K562 (cell line): Measurements from ENCODE around the gene PPIL1. TPM values are rescaled to one million over a fixed set of nuclear protein-coding genes. Genes with fewer than 3 reads are reported as not detected.
A peak's percentile ranks its signal among the peaks of the same experiment; 100 is the strongest.

Experiments used
- ARID2 ChIP-seq: fragments of 450-650 bp; IDR thresholded peaks from 2 replicates; pipeline ENCODE4 v1.6.1; 2017; ENCODE audit warnings: antibody characterized with exemption, mild to moderate bottlenecking
- EHMT2 ChIP-seq: fragments of 450-650 bp; IDR thresholded peaks from 2 replicates; pipeline ENCODE4 v1.6.1; 2018; ENCODE audit warnings: antibody characterized with exemption
- MGA ChIP-seq: fragments of 450-650 bp; IDR thresholded peaks from 2 replicates; pipeline ENCODE4 v1.6.1; 2016; ENCODE audit warnings: mild to moderate bottlenecking, moderate library complexity
- ZKSCAN1 ChIP-seq: fragments of 150-350 bp; IDR thresholded peaks from 2 replicates; pipeline ENCODE4 v1.6.1; 2016; ENCODE audit warnings: low read depth, low read length
- ZNF551 ChIP-seq: fragments of 250-450 bp; sonication (Bioruptor Pico); IDR thresholded peaks from 2 replicates; pipeline ENCODE4 v1.5.0; 2021; ENCODE audit warnings: mild to moderate bottlenecking, moderate library complexity
- polyA plus RNA-seq, 8 experiments: library from polyadenylated mRNA; depleted of rRNA in 4 of 8; stranded (reverse) in 5 of 8; unstranded in 3 of 8; fragments of >200 nt; fragmentation: Nextera tagmentation in 2 of 8; fragmentation: Illumina TruSeq in 1 of 8; extraction: Ambion mirVana in 2 of 8; extraction: Trizol in 1 of 8; gene quantifications; 2 replicates each; pipeline versions ENCODE4 v1.2.1 to v1.2.3, GENCODE V29; 2011 to 2014; ENCODE audit warnings: inconsistent platforms in 1 of 8, missing spikeins in 1 of 8
- total RNA-seq, 7 experiments: library from RNA; depleted of rRNA in 6 of 7; stranded (reverse); fragments of >200 nt in 6 of 7; fragmentation: Illumina TruSeq in 2 of 7; extraction: Trizol in 2 of 7; gene quantifications; 2 replicates each; pipeline versions ENCODE4 v1.2.1 to v1.2.3, GENCODE V29; 2011 to 2021; ENCODE audit warnings: low replicate concordance in 1 of 7
- TF ChIP-seq, protein P1 (sequence below), 2 experiments: fragments of 450-650 bp in 1 of 2; IDR thresholded peaks; 2 replicates each; pipeline ENCODE4 v1.6.1; 2011 to 2017; ENCODE audit warnings: low read depth in 2 of 2, antibody characterized with exemption in 1 of 2, borderline replicate concordance in 1 of 2, low read length in 1 of 2, mild to moderate bottlenecking in 1 of 2, mixed read lengths in 1 of 2; ENCODE audit not compliant: control insufficient read depth in 1 of 2
- TF ChIP-seq, protein P2 (sequence below): fragments of 450-650 bp; IDR thresholded peaks from 2 replicates; pipeline ENCODE4 v1.6.1; 2016; ENCODE audit warnings: borderline replicate concordance
- TF ChIP-seq, protein P3 (sequence below): fragments of 450-650 bp; IDR thresholded peaks from 2 replicates; pipeline ENCODE4 v1.6.1; 2016; ENCODE audit warnings: antibody characterized with exemption

PPIL1 gene
- total and polyA plus RNA-seq, 9 of the 15 experiments (the other 6 are each of a cell fraction or from before 2014, with no cell fraction given), result 65.8 to 205 (median 130) TPM

- TF ChIP-seq, protein P1, sequence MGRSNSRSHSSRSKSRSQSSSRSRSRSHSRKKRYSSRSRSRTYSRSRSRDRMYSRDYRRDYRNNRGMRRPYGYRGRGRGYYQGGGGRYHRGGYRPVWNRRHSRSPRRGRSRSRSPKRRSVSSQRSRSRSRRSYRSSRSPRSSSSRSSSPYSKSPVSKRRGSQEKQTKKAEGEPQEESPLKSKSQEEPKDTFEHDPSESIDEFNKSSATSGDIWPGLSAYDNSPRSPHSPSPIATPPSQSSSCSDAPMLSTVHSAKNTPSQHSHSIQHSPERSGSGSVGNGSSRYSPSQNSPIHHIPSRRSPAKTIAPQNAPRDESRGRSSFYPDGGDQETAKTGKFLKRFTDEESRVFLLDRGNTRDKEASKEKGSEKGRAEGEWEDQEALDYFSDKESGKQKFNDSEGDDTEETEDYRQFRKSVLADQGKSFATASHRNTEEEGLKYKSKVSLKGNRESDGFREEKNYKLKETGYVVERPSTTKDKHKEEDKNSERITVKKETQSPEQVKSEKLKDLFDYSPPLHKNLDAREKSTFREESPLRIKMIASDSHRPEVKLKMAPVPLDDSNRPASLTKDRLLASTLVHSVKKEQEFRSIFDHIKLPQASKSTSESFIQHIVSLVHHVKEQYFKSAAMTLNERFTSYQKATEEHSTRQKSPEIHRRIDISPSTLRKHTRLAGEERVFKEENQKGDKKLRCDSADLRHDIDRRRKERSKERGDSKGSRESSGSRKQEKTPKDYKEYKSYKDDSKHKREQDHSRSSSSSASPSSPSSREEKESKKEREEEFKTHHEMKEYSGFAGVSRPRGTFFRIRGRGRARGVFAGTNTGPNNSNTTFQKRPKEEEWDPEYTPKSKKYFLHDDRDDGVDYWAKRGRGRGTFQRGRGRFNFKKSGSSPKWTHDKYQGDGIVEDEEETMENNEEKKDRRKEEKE (IDR thresholded peaks at IDR 0.05; ENCODE audit: borderline replicate concordance in 1 of 2, control insufficient read depth in 1 of 2, low read depth in 2 of 2, low read length in 1 of 2), result 0 out of 4 replicates have a peak, but pooled peaks of 1 of the 2 experiments have one; percentile 24
- TF ChIP-seq ZNF551 (CRISPR knock-in tag) (peak; percentile 35; the same call in 1 of the 2 replicates), MGA (peak; percentile 38; the same call in 1 of the 2 replicates), ZKSCAN1 (no peak), ARID2 (peak; percentile 65), EHMT2 (0 out of 2 replicates have a peak, but pooled peaks have one; percentile 8)
- TF ChIP-seq, protein P2, sequence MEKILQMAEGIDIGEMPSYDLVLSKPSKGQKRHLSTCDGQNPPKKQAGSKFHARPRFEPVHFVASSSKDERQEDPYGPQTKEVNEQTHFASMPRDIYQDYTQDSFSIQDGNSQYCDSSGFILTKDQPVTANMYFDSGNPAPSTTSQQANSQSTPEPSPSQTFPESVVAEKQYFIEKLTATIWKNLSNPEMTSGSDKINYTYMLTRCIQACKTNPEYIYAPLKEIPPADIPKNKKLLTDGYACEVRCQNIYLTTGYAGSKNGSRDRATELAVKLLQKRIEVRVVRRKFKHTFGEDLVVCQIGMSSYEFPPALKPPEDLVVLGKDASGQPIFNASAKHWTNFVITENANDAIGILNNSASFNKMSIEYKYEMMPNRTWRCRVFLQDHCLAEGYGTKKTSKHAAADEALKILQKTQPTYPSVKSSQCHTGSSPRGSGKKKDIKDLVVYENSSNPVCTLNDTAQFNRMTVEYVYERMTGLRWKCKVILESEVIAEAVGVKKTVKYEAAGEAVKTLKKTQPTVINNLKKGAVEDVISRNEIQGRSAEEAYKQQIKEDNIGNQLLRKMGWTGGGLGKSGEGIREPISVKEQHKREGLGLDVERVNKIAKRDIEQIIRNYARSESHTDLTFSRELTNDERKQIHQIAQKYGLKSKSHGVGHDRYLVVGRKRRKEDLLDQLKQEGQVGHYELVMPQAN, result peak; percentile 58; the same call in 1 of the 2 replicates
- TF ChIP-seq, protein P3, sequence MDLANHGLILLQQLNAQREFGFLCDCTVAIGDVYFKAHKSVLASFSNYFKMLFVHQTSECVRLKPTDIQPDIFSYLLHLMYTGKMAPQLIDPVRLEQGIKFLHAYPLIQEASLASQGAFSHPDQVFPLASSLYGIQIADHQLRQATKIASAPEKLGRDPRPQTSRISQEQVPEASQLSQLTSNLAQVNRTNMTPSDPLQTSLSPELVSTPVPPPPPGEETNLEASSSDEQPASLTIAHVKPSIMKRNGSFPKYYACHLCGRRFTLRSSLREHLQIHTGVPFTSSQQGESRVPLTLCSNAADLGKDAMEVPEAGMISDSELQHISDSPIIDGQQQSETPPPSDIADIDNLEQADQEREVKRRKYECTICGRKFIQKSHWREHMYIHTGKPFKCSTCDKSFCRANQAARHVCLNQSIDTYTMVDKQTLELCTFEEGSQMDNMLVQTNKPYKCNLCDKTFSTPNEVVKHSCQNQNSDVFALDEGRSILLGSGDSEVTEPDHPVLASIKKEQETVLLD, result no peak
Observed at GRCh38 chr6:36886950-36887618, 12.5 kb upstream of the PPIL1 start (continued).
